Trophoblast cell (in vitro differentiated cells and primary cell): Measurements from ENCODE around the gene OXNAD1.

Source experiments
- DNase-seq, 2 donors: peaks; one replicate each; pipeline ENCODE4 v3.0.0-alpha.2; 2016
- H2AFZ ChIP-seq: 2 replicates; pipeline ENCODE4 v1.6.1; 2013; ENCODE audit warnings: low read length, moderate library complexity, mild to moderate bottlenecking; ENCODE audit not compliant: insufficient read depth, poor library complexity
- H2AK5ac ChIP-seq: 2 replicates; pipeline ENCODE4 v1.6.1; 2013; ENCODE audit warnings: mild to moderate bottlenecking, low read length
- H2BK120ac ChIP-seq: 2 replicates; pipeline ENCODE4 v1.6.1; 2013; ENCODE audit warnings: low read length, mild to moderate bottlenecking, moderate library complexity; ENCODE audit not compliant: insufficient read depth, poor library complexity
- H2BK12ac ChIP-seq: 2 replicates; pipeline ENCODE4 v1.6.1; 2013; ENCODE audit warnings: mild to moderate bottlenecking, low read length, moderate library complexity
- H2BK5ac ChIP-seq: 2 replicates; pipeline ENCODE4 v1.6.1; 2013; ENCODE audit warnings: low read length, low read depth, moderate library complexity, mild to moderate bottlenecking; ENCODE audit not compliant: poor library complexity
- H3K14ac ChIP-seq: 2 replicates; pipeline ENCODE4 v1.6.1; 2013; ENCODE audit warnings: mild to moderate bottlenecking, low read length
- H3K18ac ChIP-seq: 2 replicates; pipeline ENCODE4 v1.6.1; 2013; ENCODE audit warnings: mild to moderate bottlenecking, low read length
- H3K23ac ChIP-seq: 2 replicates; pipeline ENCODE4 v1.6.1; 2013; ENCODE audit warnings: low read length
- H3K27ac ChIP-seq: 2 replicates; pipeline ENCODE4 v1.5.1; 2013; ENCODE audit warnings: low read depth, mild to moderate bottlenecking, inconsistent platforms, low read length, moderate library complexity
- H3K27me3 ChIP-seq: 2 replicates; pipeline ENCODE4 v1.6.1; 2013; ENCODE audit warnings: inconsistent platforms, mild to moderate bottlenecking, low read length, moderate library complexity; ENCODE audit not compliant: insufficient read depth
- H3K36me3 ChIP-seq, 2 experiments: 1 replicate in 1 of 2; 2 replicates in 1 of 2; pipeline ENCODE4 v1.6.1; 2013; ENCODE audit warnings: low read length in 2 of 2, mild to moderate bottlenecking in 2 of 2, moderate library complexity in 1 of 2; ENCODE audit not compliant: insufficient read depth in 2 of 2, control insufficient read depth in 1 of 2
- H3K4ac ChIP-seq: 2 replicates; pipeline ENCODE4 v1.6.1; 2013; ENCODE audit warnings: low read depth, mild to moderate bottlenecking, low read length, moderate library complexity
- H3K4me1 ChIP-seq, 2 experiments: 1 replicate in 1 of 2; 2 replicates in 1 of 2; pipeline ENCODE4 v1.6.1; 2013; ENCODE audit warnings: low read length in 2 of 2, mild to moderate bottlenecking in 2 of 2, moderate library complexity in 1 of 2; ENCODE audit not compliant: insufficient read depth in 2 of 2, control insufficient read depth in 1 of 2
- H3K4me2 ChIP-seq: 2 replicates; pipeline ENCODE4 v1.6.1; 2013; ENCODE audit warnings: inconsistent platforms, mild to moderate bottlenecking, low read length, moderate library complexity
- H3K4me3 ChIP-seq: 2 replicates; pipeline ENCODE4 v1.5.1; 2013; ENCODE audit warnings: mild to moderate bottlenecking, low read depth, low read length, inconsistent platforms
- H3K79me1 ChIP-seq: one replicate; pipeline ENCODE4 v1.6.1; 2013; ENCODE audit warnings: low read length
- H3K79me2 ChIP-seq: 2 replicates; pipeline ENCODE4 v1.6.1; 2013; ENCODE audit warnings: low read length, mild to moderate bottlenecking; ENCODE audit not compliant: control insufficient read depth, insufficient read depth, poor library complexity
- H3K9ac ChIP-seq: 2 replicates; pipeline ENCODE4 v1.6.1; 2013; ENCODE audit warnings: mild to moderate bottlenecking, low read length
- H3K9me3 ChIP-seq: 2 replicates; pipeline ENCODE4 v1.6.1; 2013; ENCODE audit warnings: low read depth, mild to moderate bottlenecking, control low read depth, inconsistent platforms, low read length; ENCODE audit not compliant: insufficient read depth
- H4K12ac ChIP-seq: 2 replicates; pipeline ENCODE4 v1.6.1; 2013; ENCODE audit warnings: low read depth, mild to moderate bottlenecking, low read length, moderate library complexity
- H4K8ac ChIP-seq: 2 replicates; pipeline ENCODE4 v1.6.1; 2013; ENCODE audit warnings: low read depth, mild to moderate bottlenecking, low read length, moderate library complexity
- H4K91ac ChIP-seq: one replicate; pipeline ENCODE4 v1.6.1; 2013; ENCODE audit warnings: low read depth, mild to moderate bottlenecking, low read length, moderate library complexity
- WGBS: extraction: QIAGEN DNeasy Blood & Tissue Kit; methylation state at CpG from one replicate; pipeline ENCODE4 v1.1.7; 2013; ENCODE audit warnings: missing lambda C conversion rate; ENCODE audit not compliant: insufficient read length, insufficient coverage; ENCODE audit errors: extremely low coverage; 5-methylcytosine and 5-hydroxymethylcytosine counted together

The OXNAD1 gene

DNA sequence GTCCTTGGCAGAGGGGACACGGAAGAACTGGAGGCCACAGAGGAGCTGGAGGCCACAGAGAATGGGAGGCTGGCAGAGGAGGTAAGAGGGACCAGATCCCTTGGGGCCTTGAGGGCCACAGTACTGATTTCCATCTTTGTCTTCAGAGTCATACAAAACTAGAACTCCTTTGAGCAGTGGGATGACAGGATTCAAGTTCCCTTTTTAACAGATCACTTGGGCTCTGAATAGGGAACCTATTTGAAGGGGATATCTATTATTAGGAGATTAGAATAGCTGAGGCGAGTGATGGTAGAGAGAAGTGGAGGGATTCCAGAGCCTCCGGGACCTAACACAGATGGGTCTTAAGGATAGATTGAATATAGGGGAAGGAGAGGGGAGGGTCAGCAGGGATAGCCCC is 55.7 kb downstream of the OXNAD1 start:
- no CpG with 5 or more reads among the region's 3 CpGs for WGBS
- no peaks in the 10 kb centered on the region for H3K79me1 ChIP-seq
- no peaks in the 10 kb centered on the region for H3K79me2 ChIP-seq
- H3K4me1 ChIP-seq = no peaks in the 10 kb centered on the region
- no peak overlapping the region for H3K14ac ChIP-seq
- H3K18ac ChIP-seq = no peak overlapping the region
- H2AFZ ChIP-seq = no peak overlapping the region
- H2AK5ac ChIP-seq = no peak overlapping the region
- H2BK5ac ChIP-seq = no peak overlapping the region
- no peak overlapping the region for H4K91ac ChIP-seq
- no peak overlapping the region for H3K4me2 ChIP-seq
- no peak overlapping the region for H2BK12ac ChIP-seq
- H4K12ac ChIP-seq = no peak overlapping the region
- H3K23ac ChIP-seq = no peak overlapping the region
- peaks cover 3% of the 10 kb centered on the region for H3K9me3 ChIP-seq
- H3K4me3 ChIP-seq = no peak overlapping the region
- no peak overlapping the region for H4K8ac ChIP-seq
- H3K27ac ChIP-seq = no peak overlapping the region
- no peak overlapping the region for H3K9ac ChIP-seq
- peaks cover 7 to 20% of the 10 kb centered on the region in 2 experiments for H3K36me3 ChIP-seq
- H2BK120ac ChIP-seq = no peak overlapping the region
- no peaks in the 10 kb centered on the region for H3K27me3 ChIP-seq
- no peak for DNase-seq
- no peak overlapping the region for H3K4ac ChIP-seq

DNA sequence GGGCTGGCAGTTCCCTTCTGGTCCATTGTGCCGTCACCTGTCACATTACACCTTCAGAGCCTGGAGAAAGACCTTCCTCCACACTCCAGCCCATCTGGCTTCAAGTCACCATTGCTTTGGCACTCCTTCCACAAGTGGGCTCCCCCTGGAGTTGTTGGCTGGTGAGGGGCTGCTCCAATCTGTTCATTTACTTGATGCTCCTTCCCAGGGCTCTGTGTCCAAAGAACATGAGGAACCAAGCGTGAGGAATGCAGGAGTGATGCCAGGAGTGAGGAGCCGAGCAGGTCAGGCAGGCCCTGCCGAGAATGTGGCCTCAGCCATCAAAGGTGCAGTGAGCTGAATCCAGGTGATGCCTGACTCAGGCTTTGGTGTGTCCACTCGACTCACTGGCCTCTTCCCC is 57.2 kb downstream of the OXNAD1 start:
- Histone ChIP-seq H2AK5ac (no peak overlapping the region), H3K18ac (no peak overlapping the region), H3K79me2 (no peaks in the 10 kb centered on the region), H3K4me3 (no peak overlapping the region), H3K4ac (no peak overlapping the region), H3K23ac (no peak overlapping the region), H2BK12ac (no peak overlapping the region), H3K4me2 (no peak overlapping the region), H3K79me1 (no peaks in the 10 kb centered on the region), H3K27ac (no peak overlapping the region), H4K91ac (no peak overlapping the region), H2BK5ac (no peak overlapping the region), H3K36me3 (peaks cover 7 to 20% of the 10 kb centered on the region in 2 experiments), H2BK120ac (no peak overlapping the region), H3K27me3 (no peaks in the 10 kb centered on the region), H3K14ac (no peak overlapping the region), H4K12ac (no peak overlapping the region), H4K8ac (no peak overlapping the region), H3K9me3 (peaks cover 3% of the 10 kb centered on the region), H2AFZ (no peak overlapping the region), H3K9ac (no peak overlapping the region), H3K4me1 (no peaks in the 10 kb centered on the region)
- WGBS = no CpG with 5 or more reads among the region's 5 CpGs
- peak in 1 of 2 donors; percentile 33 for DNase-seq

DNA sequence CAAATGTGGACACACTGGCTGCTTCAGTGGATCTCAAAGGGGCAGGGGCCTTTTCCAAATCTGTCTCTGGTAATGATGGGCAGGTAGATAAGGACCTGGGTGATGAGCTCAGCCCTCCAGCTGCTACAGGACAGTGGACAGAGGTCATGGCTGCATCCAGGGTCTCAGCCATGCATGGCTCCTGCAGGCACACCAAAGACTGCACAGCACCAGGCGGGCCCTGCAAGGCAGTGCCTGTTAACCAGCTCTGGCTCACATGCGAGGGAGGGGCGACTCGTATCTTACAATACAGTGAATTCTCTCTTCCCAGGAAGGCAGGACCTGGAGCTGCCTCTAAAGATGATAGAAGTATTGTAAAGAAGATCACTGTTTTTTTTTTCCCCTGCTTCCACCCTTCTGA is 58.7 kb downstream of the OXNAD1 start:
- H3K79me1 ChIP-seq = no peaks in the 10 kb centered on the region
- no peaks in the 10 kb centered on the region for H3K27me3 ChIP-seq
- H3K9ac ChIP-seq = no peak overlapping the region
- no peak for DNase-seq
- no peak overlapping the region for H3K4ac ChIP-seq
- H3K4me2 ChIP-seq = no peak overlapping the region
- H3K14ac ChIP-seq = no peak overlapping the region
- WGBS = no CpG with 5 or more reads among the region's 4 CpGs
- H4K12ac ChIP-seq = no peak overlapping the region
- H2BK120ac ChIP-seq = no peak overlapping the region
- no peak overlapping the region for H4K91ac ChIP-seq
- H2BK5ac ChIP-seq = no peak overlapping the region
- peaks cover 3% of the 10 kb centered on the region for H3K9me3 ChIP-seq
- H3K36me3 ChIP-seq = peaks cover 7 to 20% of the 10 kb centered on the region in 2 experiments
- no peak overlapping the region for H2BK12ac ChIP-seq
- H3K4me1 ChIP-seq = no peaks in the 10 kb centered on the region
- H2AK5ac ChIP-seq = no peak overlapping the region
- no peak overlapping the region for H4K8ac ChIP-seq
- H3K23ac ChIP-seq = no peak overlapping the region
- no peak overlapping the region for H3K27ac ChIP-seq
- no peak overlapping the region for H3K4me3 ChIP-seq
- no peak overlapping the region for H2AFZ ChIP-seq
- no peak overlapping the region for H3K18ac ChIP-seq
- no peaks in the 10 kb centered on the region for H3K79me2 ChIP-seq

DNA sequence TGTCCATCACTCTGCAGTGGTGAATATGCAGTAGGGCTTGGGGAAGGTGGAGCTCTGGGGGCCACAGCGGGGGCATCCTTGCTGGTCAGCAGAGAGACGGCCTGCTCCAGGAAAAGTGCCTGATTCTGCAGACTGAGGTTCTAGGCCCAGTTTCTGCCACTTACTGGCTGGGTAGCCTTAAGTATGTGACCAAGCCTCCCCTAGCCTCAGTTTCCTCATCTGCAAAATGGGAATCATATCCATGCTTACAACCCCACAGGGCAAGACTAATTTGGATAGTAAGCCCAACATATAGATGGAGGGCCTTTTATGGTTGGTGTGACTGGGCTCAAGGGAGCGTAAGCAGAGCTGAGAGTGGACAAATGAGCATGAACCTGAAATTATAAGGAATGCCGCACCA is 60.8 kb downstream of the OXNAD1 start:
- H4K12ac ChIP-seq = no peak overlapping the region
- no peak overlapping the region for H3K14ac ChIP-seq
- peaks cover 3% of the 10 kb centered on the region for H3K9me3 ChIP-seq
- no peaks in the 10 kb centered on the region for H3K4me1 ChIP-seq
- WGBS = no CpG with 5 or more reads among the region's 4 CpGs
- H3K23ac ChIP-seq = no peak overlapping the region
- H3K36me3 ChIP-seq = peaks cover 7 to 20% of the 10 kb centered on the region in 2 experiments
- H3K4ac ChIP-seq = no peak overlapping the region
- DNase-seq = no peak
- no peak overlapping the region for H3K27ac ChIP-seq
- no peak overlapping the region for H2AK5ac ChIP-seq
- no peak overlapping the region for H4K8ac ChIP-seq
- no peak overlapping the region for H2BK5ac ChIP-seq
- H3K79me2 ChIP-seq = no peaks in the 10 kb centered on the region
- no peaks in the 10 kb centered on the region for H3K27me3 ChIP-seq
- H3K4me2 ChIP-seq = no peak overlapping the region
- no peak overlapping the region for H2AFZ ChIP-seq
- H2BK12ac ChIP-seq = no peak overlapping the region
- H3K79me1 ChIP-seq = no peaks in the 10 kb centered on the region
- H3K9ac ChIP-seq = no peak overlapping the region
- no peak overlapping the region for H3K18ac ChIP-seq
- H4K91ac ChIP-seq = no peak overlapping the region
- H2BK120ac ChIP-seq = no peak overlapping the region
- no peak overlapping the region for H3K4me3 ChIP-seq
